Endothelial cell of umbilical vein (primary cell): ENCODE measurements around the gene RRAS. TPM values are rescaled to one million over a fixed set of nuclear protein-coding genes. Genes with fewer than 3 reads are reported as not detected.

ENCODE experiments used
- Bru-seq: library from RNA; stranded (reverse); fragments of 400-500 nt; gene quantifications from one replicate; lab custom pipeline; 2021; lab: Mats Ljungman, UMichigan
- BruChase-seq, 2 experiments: library from RNA; stranded (reverse); fragments of 400-500 nt; gene quantifications; one replicate each; lab custom pipeline; 2021; lab: Mats Ljungman, UMichigan
- BruUV-seq: library from RNA; stranded (reverse); fragments of 400-500 nt; replicated peaks from 2 replicates; lab custom pipeline; 2021; lab: Mats Ljungman, UMichigan
- CTCF ChIA-PET: fragments of 300-600, 350-600 bp; sonication (Branson Sonifier 250); formaldehyde crosslinking; loops from one replicate; lab custom pipeline; 2021; ENCODE audit warnings: antibody characterized with exemption, inconsistent platforms; lab: Charles Lee
- POLR2A ChIA-PET: fragments of 300-600, 350-600 bp; sonication (Branson Sonifier 250); formaldehyde crosslinking; loops from one replicate; lab custom pipeline; 2021; ENCODE audit warnings: antibody characterized with exemption, inconsistent platforms; lab: Charles Lee
- DNase-seq: peaks from one replicate; pipeline ENCODE4 v3.0.0-alpha.2; 2011; ENCODE audit warnings: low read depth, low spot score
- FAIRE-seq: peaks from 2 replicates; lab custom pipeline; 2011; peaks lifted over from hg19 to GRCh38; lab: Jason Lieb, UNC
- H2AFZ ChIP-seq: 2 replicates; pipeline ENCODE4 v1.6.0; 2012; ENCODE audit warnings: low read depth, low read length, control low read depth, inconsistent platforms
- H3K27ac ChIP-seq: 2 replicates; pipeline ENCODE4 v1.5.1; 2011; ENCODE audit warnings: low read depth, mild to moderate bottlenecking, control low read depth, low read length, moderate library complexity; ENCODE audit not compliant: insufficient read depth
- H3K27me3 ChIP-seq, 2 experiments: 2 replicates each; pipeline versions ENCODE4 v1.6.0 to v1.6.1; 2011; ENCODE audit warnings: low read length in 2 of 2, mixed read lengths in 1 of 2; ENCODE audit not compliant: control insufficient read depth in 2 of 2, insufficient read depth in 2 of 2
- H3K36me3 ChIP-seq, 2 experiments: 2 replicates in 1 of 2; 3 replicates in 1 of 2; pipeline ENCODE4 v1.5.1; 2011; ENCODE audit warnings: low read length in 2 of 2, mild to moderate bottlenecking in 1 of 2, moderate library complexity in 1 of 2; ENCODE audit not compliant: control insufficient read depth in 2 of 2, insufficient read depth in 2 of 2; ENCODE audit errors: extremely low read depth in 1 of 2
- H3K4me1 ChIP-seq: 3 replicates; pipeline ENCODE4 v1.5.1; 2011; ENCODE audit warnings: mild to moderate bottlenecking, low read length; ENCODE audit not compliant: control insufficient read depth, insufficient read depth; ENCODE audit errors: extremely low read depth
- H3K4me2 ChIP-seq: 2 replicates; pipeline ENCODE4 v1.6.1; 2011; ENCODE audit warnings: low read length, control low read depth, mixed read lengths; ENCODE audit not compliant: insufficient read depth
- H3K4me3 ChIP-seq, 3 experiments: fragments of 200-600 bp in 1 of 3; sonication (generic), shearing (Covaris generic) in 1 of 3; replicated peaks in 1 of 3; 2 replicates each; pipeline ENCODE4 v1.5.1; 2011 to 2016; ENCODE audit warnings: control low read depth in 3 of 3, low read length in 3 of 3, mild to moderate bottlenecking in 2 of 3, inconsistent platforms in 1 of 3, low read depth in 1 of 3, moderate library complexity in 1 of 3; ENCODE audit not compliant: insufficient read depth in 1 of 3
- H3K79me2 ChIP-seq: 2 replicates; pipeline ENCODE4 v1.6.0; 2012; ENCODE audit warnings: low read length, inconsistent platforms; ENCODE audit not compliant: control insufficient read depth, insufficient read depth
- H3K9ac ChIP-seq: replicated peaks from 2 replicates; pipeline ENCODE3; 2011; ENCODE audit warnings: low read length, control low read depth; ENCODE audit not compliant: insufficient read depth; ENCODE audit errors: extremely low read depth
- H3K9me1 ChIP-seq: replicated peaks from 3 replicates; pipeline ENCODE4 v1.6.0; 2011; ENCODE audit warnings: mild to moderate bottlenecking, low read length; ENCODE audit not compliant: control insufficient read depth, insufficient read depth; ENCODE audit errors: extremely low read depth
- H3K9me3 ChIP-seq: replicated peaks from 2 replicates; pipeline ENCODE4 v1.5.1; 2012; ENCODE audit warnings: low read length, inconsistent platforms; ENCODE audit not compliant: control insufficient read depth, insufficient read depth
- H4K20me1 ChIP-seq: replicated peaks from 2 replicates; pipeline ENCODE3; 2011; ENCODE audit warnings: mild to moderate bottlenecking, low read length; ENCODE audit not compliant: control insufficient read depth, insufficient read depth; ENCODE audit errors: extremely low read depth
- EZH2 ChIP-seq: IDR thresholded peaks from 2 replicates; pipeline ENCODE4 v1.6.1; 2012; ENCODE audit warnings: borderline replicate concordance, low read depth, mild to moderate bottlenecking, moderate library complexity, low read length, inconsistent platforms; ENCODE audit not compliant: severe bottlenecking
- FOS ChIP-seq: IDR thresholded peaks from 2 replicates; pipeline ENCODE4 v1.6.1; 2011; ENCODE audit warnings: mild to moderate bottlenecking, low read length, moderate library complexity, borderline replicate concordance; ENCODE audit not compliant: insufficient read depth
- JUN ChIP-seq: IDR thresholded peaks from 2 replicates; pipeline ENCODE4 v1.6.1; 2011; ENCODE audit warnings: borderline replicate concordance, low read depth; ENCODE audit not compliant: insufficient read length, insufficient read depth
- MYC ChIP-seq: IDR thresholded peaks from one replicate; pipeline ENCODE4 v1.6.1; 2011; ENCODE audit warnings: mild to moderate bottlenecking, low read depth, low read length
- POLR2A ChIP-seq: IDR thresholded peaks from 2 replicates; pipeline ENCODE4 v1.6.1; 2012; ENCODE audit warnings: low read depth, mild to moderate bottlenecking, control low read depth, low read length
- POLR2AphosphoS5 ChIP-seq: IDR thresholded peaks from 2 replicates; pipeline ENCODE4 v1.6.1; 2012; ENCODE audit warnings: low read depth, mild to moderate bottlenecking, control low read depth, low read length, moderate library complexity; ENCODE audit not compliant: insufficient read depth
- dilution Hi-C: fragments of 300-500 bp; cut with MboI; formaldehyde crosslinking; loops from one replicate; pipeline ENCODE4 v1.15.0; 2019; ENCODE audit warnings: low sequenced_read_pairs; ENCODE audit not compliant: extremely low pct_ligation_motif_present
- intact Hi-C: fragments of 100-400 bp; cut with micrococcal nuclease; formaldehyde crosslinking; loops from one replicate; pipeline ENCODE4 v1.10.0; 2022
- long read RNA-seq: library from polyadenylated mRNA; stranded (forward); transcript quantifications from one replicate; pipeline ENCODE4 v2.0.0, GENCODE V29; 2021
- polyA minus RNA-seq, 3 experiments: library from RNA; depleted of rRNA, polyadenylated mRNA; stranded (reverse); fragments of >200 nt; gene quantifications; 1 replicate in 1 of 3; 2 replicates in 2 of 3; pipeline ENCODE4 v1.2.3, GENCODE V29; 2011
- polyA plus RNA-seq, 4 experiments: library from polyadenylated mRNA; depleted of rRNA in 3 of 4; stranded (reverse) in 3 of 4; unstranded in 1 of 4; fragments of >200 nt; gene quantifications; 2 replicates each; pipeline versions ENCODE4 v1.2.1 to v1.2.3, GENCODE V29; 2011 to 2012; ENCODE audit warnings: missing spikeins in 1 of 4
- total RNA-seq: library from RNA; stranded (reverse); gene quantifications from 2 replicates; pipeline ENCODE4 v1.2.3, GENCODE V29; 2021
- TF ChIP-seq, protein P1 (sequence below), 2 donors: IDR thresholded peaks; 1 replicate in 1 of 2; 2 replicates in 1 of 2; pipeline ENCODE4 v1.5.1; 2011; ENCODE audit warnings: low read length in 2 of 2, mild to moderate bottlenecking in 2 of 2, moderate library complexity in 2 of 2, control low read depth in 1 of 2, inconsistent platforms in 1 of 2, low read depth in 1 of 2; ENCODE audit not compliant: insufficient read depth in 1 of 2; ENCODE audit errors: extremely low read depth in 1 of 2

The RRAS gene
- 84.8 and 89.5 TPM in 2 replicates for total RNA-seq
- 250 and 329 TPM in 2 replicates for polyA plus RNA-seq
- polyA plus RNA-seq (2011; cell fraction: cytosol; rRNA removed): 162 and 238 TPM in 2 replicates
- polyA plus RNA-seq (2011; cell fraction: nucleus; rRNA removed): 70.1 and 80.1 TPM in 2 replicates
- polyA plus RNA-seq (2012): 143 and 267 TPM in 2 replicates
- polyA minus RNA-seq: 54.5 and 71.8 TPM in 2 replicates
- polyA minus RNA-seq (2011; cell fraction: cytosol; rRNA and poly(A)+ RNA removed): 10.2 TPM
- 15.3 and 17.2 TPM in 2 replicates for polyA minus RNA-seq (2011; cell fraction: nucleus; rRNA and poly(A)+ RNA removed)
- percentile 49 among the genes with signal in this experiment for Bru-seq, nascent RNA
- percentile 67 among the genes with signal in this experiment for BruChase-seq, experiment 1, labeled RNA remaining after a 6-hour chase
- BruChase-seq, experiment 2, labeled RNA remaining after a 2-hour chase: percentile 51 among the genes with signal in this experiment
- long read RNA-seq, transcript RRAS-201 (6 exons, 1,044 nt): major isoform, 396 of 421 reads
- long read RNA-seq, partial matches to known transcripts: 7 of 421 reads
- long read RNA-seq, other reads (novel, unspliced or antisense): 18 of 421 reads

DNA sequence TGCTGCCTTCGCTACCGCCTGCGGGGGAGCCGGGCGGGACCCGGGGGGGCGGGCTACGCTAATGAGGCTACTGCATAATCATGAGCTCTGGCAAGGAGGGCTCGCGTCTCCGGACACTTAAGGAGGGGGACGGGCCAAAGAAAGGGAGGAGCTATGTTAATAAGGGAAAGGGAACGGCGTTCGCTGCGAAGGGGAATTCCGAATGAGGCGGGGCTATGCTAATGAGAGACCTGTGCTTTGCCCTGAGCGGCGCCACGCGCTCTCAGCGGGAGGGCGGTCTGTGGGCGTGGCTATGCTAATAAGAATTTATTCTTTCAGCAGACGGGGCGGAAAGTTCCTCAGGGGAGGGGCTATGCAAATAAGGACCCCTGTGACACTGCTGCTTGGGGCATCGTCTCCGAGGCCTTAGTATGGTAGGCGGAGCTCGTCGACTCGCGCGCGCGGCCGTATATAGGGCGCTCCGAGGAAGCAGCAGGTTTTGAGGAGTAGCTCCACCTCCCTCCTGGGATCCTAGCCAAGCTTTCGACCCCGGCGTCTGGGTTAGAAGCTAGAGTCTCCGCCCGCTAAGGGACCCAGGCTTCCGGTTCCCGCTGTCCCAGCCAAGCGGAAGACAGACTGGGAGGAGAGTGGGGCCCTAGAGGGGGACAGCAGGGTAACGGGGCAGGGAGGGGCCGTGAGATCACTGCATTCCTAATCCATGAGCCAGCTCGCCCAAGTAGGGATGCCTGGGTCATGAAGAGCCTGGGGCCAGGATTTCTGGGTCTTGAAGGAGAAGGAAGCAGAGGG lies at the start of gene RRAS:
TSS of gene RRAS (minus strand) at position 31 of the 786 bp plus-strand sequence. CDS start 45 bp downstream, outside the sequence.
- POLR2A ChIA-PET: interaction anchor here (0.5 to 1.9 kb wide), 17 partner anchors 9 to 375 kb away, joined by 3 to 15 read pairs (median 5); partner anchors contain the start of genes AP2A1, NOSIP, PRMT1 and RCN3
- dilution Hi-C loops: no loop called here
- TF ChIP-seq EZH2 (no peak), MYC (no peak), POLR2AphosphoS5 (peak; percentile 93), JUN (peak; percentile 81), POLR2A (peak; percentile 93), FOS (peak; percentile 82)
- TF ChIP-seq, protein P1, sequence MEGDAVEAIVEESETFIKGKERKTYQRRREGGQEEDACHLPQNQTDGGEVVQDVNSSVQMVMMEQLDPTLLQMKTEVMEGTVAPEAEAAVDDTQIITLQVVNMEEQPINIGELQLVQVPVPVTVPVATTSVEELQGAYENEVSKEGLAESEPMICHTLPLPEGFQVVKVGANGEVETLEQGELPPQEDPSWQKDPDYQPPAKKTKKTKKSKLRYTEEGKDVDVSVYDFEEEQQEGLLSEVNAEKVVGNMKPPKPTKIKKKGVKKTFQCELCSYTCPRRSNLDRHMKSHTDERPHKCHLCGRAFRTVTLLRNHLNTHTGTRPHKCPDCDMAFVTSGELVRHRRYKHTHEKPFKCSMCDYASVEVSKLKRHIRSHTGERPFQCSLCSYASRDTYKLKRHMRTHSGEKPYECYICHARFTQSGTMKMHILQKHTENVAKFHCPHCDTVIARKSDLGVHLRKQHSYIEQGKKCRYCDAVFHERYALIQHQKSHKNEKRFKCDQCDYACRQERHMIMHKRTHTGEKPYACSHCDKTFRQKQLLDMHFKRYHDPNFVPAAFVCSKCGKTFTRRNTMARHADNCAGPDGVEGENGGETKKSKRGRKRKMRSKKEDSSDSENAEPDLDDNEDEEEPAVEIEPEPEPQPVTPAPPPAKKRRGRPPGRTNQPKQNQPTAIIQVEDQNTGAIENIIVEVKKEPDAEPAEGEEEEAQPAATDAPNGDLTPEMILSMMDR (IDR thresholded peaks at IDR 0.05; ENCODE audit: extremely low read depth in 1 of 2, insufficient read depth in 1 of 2, low read depth in 1 of 2, low read length in 2 of 2): no peak
- H3K79me2 ChIP-seq: peaks cover 46% of the 10 kb centered on the region
- H3K9ac ChIP-seq: peak within 1 kb of the TSS; percentile 99
- no peaks in the 10 kb centered on the region for H3K9me3 ChIP-seq
- no peaks in the 10 kb centered on the region for H3K9me1 ChIP-seq
- H2AFZ ChIP-seq: no peak within 1 kb of the TSS
- no TSS peak for BruUV-seq
- peak within 1 kb of the TSS; percentile 99 for H3K27ac ChIP-seq
- intact Hi-C loops: loop anchor here (1.0 to 5.0 kb wide), 11 partner anchors 25 to 288 kb away; partner anchors contain the start of genes AKT1S1, ALDH16A1, ATF5 and BCL2L12
- CTCF ChIA-PET: interaction anchor here (0.6 to 1.5 kb wide), 11 partner anchors 9 to 94 kb away, joined by 3 to 11 read pairs (median 4); no protein-coding TSS in a partner anchor
- FAIRE-seq (peak; percentile 100), DNase-seq (peak; percentile 100)
- peak within 1 kb of the TSS; percentile 57 to 83 (median 72) for H3K4me3 ChIP-seq
- peaks cover 33% of the 10 kb centered on the region for H3K4me1 ChIP-seq
- H4K20me1 ChIP-seq: no peaks in the 10 kb centered on the region
- peak within 1 kb of the TSS; percentile 68 for H3K4me2 ChIP-seq
- no peaks in the 10 kb centered on the region for H3K27me3 ChIP-seq
- peaks cover 0 to 1% of the 10 kb centered on the region in 2 experiments for H3K36me3 ChIP-seq
